ENCODE measurements around the gene SLCO4A1. TPM values are rescaled to one million over a fixed set of nuclear protein-coding genes. Genes with fewer than 3 reads are reported as not detected.

Gene SLCO4A1
- total RNA-seq, 1 donor from 2014 or later = 10.8 TPM

GRCh38 chr20:62706344-62706743 lies 64.0 kb downstream of the SLCO4A1 start:
- DNase-seq (ENCODE audit: low spot score) = no peak
- intact Hi-C loops (cut with DNase I) = no loop called here

GRCh38 chr20:62706857-62707256 lies 64.6 kb downstream of the SLCO4A1 start:
- intact Hi-C loops (cut with DNase I) = no loop called here
- no peak for DNase-seq (ENCODE audit: low spot score)

GRCh38 chr20:62707276-62707920 lies 65.1 kb downstream of the SLCO4A1 start:
- DNase-seq (ENCODE audit: low spot score) = no peak

GRCh38 chr20:62707921-62708521 lies 65.7 kb downstream of the SLCO4A1 start:
- intact Hi-C loops (cut with DNase I) = no loop called here
- DNase-seq (ENCODE audit: low spot score) = no peak

More at GRCh38 chr20:62707276-62707920, 65.1 kb downstream of the SLCO4A1 start:
- intact Hi-C loops (cut with DNase I) = no loop called here

GRCh38 chr20:62708591-62709536 lies 66.6 kb downstream of the SLCO4A1 start, which contains the start of gene NTSR1:
NTSR1 (plus strand) TSS chr20:62708836; CDS start chr20:62709208, 372 bp downstream.
- intact Hi-C loops (cut with DNase I) = no loop called here
- DNase-seq (ENCODE audit: low spot score) = no peak

- DNase-seq (ENCODE audit: low spot score) = no peak
- intact Hi-C loops (cut with DNase I) = no loop called here
These were observed 67.2 kb downstream of the SLCO4A1 start for GRCh38 chr20:62709537-62709905.

- DNase-seq (ENCODE audit: low spot score) = no peak
These were observed 68.0 kb downstream of the SLCO4A1 start for GRCh38 chr20:62710221-62710885.

GRCh38 chr20:62710886-62711702 lies 68.8 kb downstream of the SLCO4A1 start:
- intact Hi-C loops (cut with DNase I) = no loop called here
- no peak for DNase-seq (ENCODE audit: low spot score)

More at GRCh38 chr20:62710221-62710885, 68.0 kb downstream of the SLCO4A1 start:
- intact Hi-C loops (cut with DNase I) = no loop called here

- no peak for DNase-seq (ENCODE audit: low spot score)
These were observed 69.4 kb downstream of the SLCO4A1 start for GRCh38 chr20:62711703-62712101.

GRCh38 chr20:62712606-62713005 lies 70.3 kb downstream of the SLCO4A1 start:
- DNase-seq (ENCODE audit: low spot score) = no peak
- intact Hi-C loops (cut with DNase I) = no loop called here

More at GRCh38 chr20:62711703-62712101, 69.4 kb downstream of the SLCO4A1 start:
- intact Hi-C loops (cut with DNase I) = no loop called here

GRCh38 chr20:62714006-62714405 lies 71.7 kb downstream of the SLCO4A1 start:
- intact Hi-C loops (cut with DNase I) = no loop called here
- no peak for DNase-seq (ENCODE audit: low spot score)

GRCh38 chr20:62714799-62715198 lies 72.5 kb downstream of the SLCO4A1 start:
- intact Hi-C loops (cut with DNase I) = no loop called here
- no peak for DNase-seq (ENCODE audit: low spot score)

GRCh38 chr20:62715201-62715600 lies 72.9 kb downstream of the SLCO4A1 start:
- no peak for DNase-seq (ENCODE audit: low spot score)
- intact Hi-C loops (cut with DNase I) = no loop called here

- intact Hi-C loops (cut with DNase I) = no loop called here
- no peak for DNase-seq (ENCODE audit: low spot score)
These were observed 74.1 kb downstream of the SLCO4A1 start for GRCh38 chr20:62716198-62716940.

GRCh38 chr20:62716941-62717310 lies 74.6 kb downstream of the SLCO4A1 start:
- intact Hi-C loops (cut with DNase I) = no loop called here

GRCh38 chr20:62717933-62718332 lies 75.6 kb downstream of the SLCO4A1 start:
- no peak for DNase-seq (ENCODE audit: low spot score)
- intact Hi-C loops (cut with DNase I) = no loop called here

More at GRCh38 chr20:62716941-62717310, 74.6 kb downstream of the SLCO4A1 start:
- no peak for DNase-seq (ENCODE audit: low spot score)

GRCh38 chr20:62718546-62718945 lies 76.2 kb downstream of the SLCO4A1 start:
- intact Hi-C loops (cut with DNase I) = no loop called here
- DNase-seq (ENCODE audit: low spot score) = no peak

- intact Hi-C loops (cut with DNase I) = no loop called here
- no peak for DNase-seq (ENCODE audit: low spot score)
These were observed 77.1 kb downstream of the SLCO4A1 start for GRCh38 chr20:62719250-62719935.

All from cardiac septum (tissue), 1 donor.